Measurements from ENCODE around the gene HEPN1. TPM values are rescaled to one million over a fixed set of nuclear protein-coding genes. Genes with fewer than 3 reads are reported as not detected.

Gene HEPN1
- polyA plus RNA-seq, 1 donor from 2014 or later, result not detected

DNA sequence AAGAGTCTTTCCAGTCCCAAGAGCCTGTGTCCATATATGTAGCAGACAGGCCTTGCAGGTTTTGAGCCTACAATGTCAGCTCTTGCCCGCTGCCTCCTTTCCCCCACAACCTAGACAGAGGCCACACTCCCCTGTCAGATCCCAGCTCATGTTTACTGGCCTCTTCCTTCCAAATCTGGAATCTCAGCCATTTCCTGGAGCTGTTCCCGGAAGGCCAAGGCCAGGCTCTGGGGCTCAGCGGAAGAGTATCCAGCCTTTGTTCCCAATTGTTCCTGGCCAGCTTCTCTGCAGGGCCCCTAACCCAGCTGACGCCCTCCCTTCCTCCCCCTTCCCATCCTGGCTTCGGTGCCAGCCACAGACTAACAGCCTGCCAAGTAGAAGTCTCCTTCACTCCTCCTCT is 20.3 kb upstream of the HEPN1 start:
- Histone ChIP-seq H3K9me3 (ENCODE audit: low read length) (no peaks in the 10 kb centered on the region), H3K27me3 (ENCODE audit: insufficient read depth, low read depth, low read length) (no peaks in the 10 kb centered on the region), H2AFZ (ENCODE audit: low read depth, low read length) (no peak overlapping the region), H3K36me3 (ENCODE audit: insufficient read depth, low read length) (no peaks in the 10 kb centered on the region), H3K4me3 (ENCODE audit: low read length) (no peak overlapping the region), H3K79me2 (replicated peaks; ENCODE audit: insufficient read depth, low read length) (no peaks in the 10 kb centered on the region), H4K20me1 (ENCODE audit: insufficient read depth) (no peaks in the 10 kb centered on the region), H3K4me2 (ENCODE audit: low read length) (no peak overlapping the region), H3K9me2 (ENCODE audit: insufficient read depth, low read length) (no peaks in the 10 kb centered on the region), H3K9ac (ENCODE audit: low read length) (no peak overlapping the region), H3K27ac (ENCODE audit: low read length) (no peak overlapping the region), H3F3A (ENCODE audit: insufficient read depth, low read length, poor library complexity, severe bottlenecking) (no peaks in the 10 kb centered on the region)
- TF ChIP-seq, protein P1, sequence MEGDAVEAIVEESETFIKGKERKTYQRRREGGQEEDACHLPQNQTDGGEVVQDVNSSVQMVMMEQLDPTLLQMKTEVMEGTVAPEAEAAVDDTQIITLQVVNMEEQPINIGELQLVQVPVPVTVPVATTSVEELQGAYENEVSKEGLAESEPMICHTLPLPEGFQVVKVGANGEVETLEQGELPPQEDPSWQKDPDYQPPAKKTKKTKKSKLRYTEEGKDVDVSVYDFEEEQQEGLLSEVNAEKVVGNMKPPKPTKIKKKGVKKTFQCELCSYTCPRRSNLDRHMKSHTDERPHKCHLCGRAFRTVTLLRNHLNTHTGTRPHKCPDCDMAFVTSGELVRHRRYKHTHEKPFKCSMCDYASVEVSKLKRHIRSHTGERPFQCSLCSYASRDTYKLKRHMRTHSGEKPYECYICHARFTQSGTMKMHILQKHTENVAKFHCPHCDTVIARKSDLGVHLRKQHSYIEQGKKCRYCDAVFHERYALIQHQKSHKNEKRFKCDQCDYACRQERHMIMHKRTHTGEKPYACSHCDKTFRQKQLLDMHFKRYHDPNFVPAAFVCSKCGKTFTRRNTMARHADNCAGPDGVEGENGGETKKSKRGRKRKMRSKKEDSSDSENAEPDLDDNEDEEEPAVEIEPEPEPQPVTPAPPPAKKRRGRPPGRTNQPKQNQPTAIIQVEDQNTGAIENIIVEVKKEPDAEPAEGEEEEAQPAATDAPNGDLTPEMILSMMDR (IDR thresholded peaks at IDR 0.05; ENCODE audit: poor library complexity, severe bottlenecking), result no peak
- no peak for TF ChIP-seq SMC3 (conservative IDR thresholded peaks at IDR 0.05; ENCODE audit: poor library complexity)
- no peak for TF ChIP-seq MXI1 (conservative IDR thresholded peaks at IDR 0.05; ENCODE audit: poor library complexity, severe bottlenecking)
- TF ChIP-seq EZH2 (IDR thresholded peaks at IDR 0.05; ENCODE audit: borderline replicate concordance, insufficient read depth, low read length, poor library complexity, severe bottlenecking), result no peak
- no peak for TF ChIP-seq TAF1 (IDR thresholded peaks at IDR 0.05; ENCODE audit: low read depth)
- TF ChIP-seq, protein P2, sequence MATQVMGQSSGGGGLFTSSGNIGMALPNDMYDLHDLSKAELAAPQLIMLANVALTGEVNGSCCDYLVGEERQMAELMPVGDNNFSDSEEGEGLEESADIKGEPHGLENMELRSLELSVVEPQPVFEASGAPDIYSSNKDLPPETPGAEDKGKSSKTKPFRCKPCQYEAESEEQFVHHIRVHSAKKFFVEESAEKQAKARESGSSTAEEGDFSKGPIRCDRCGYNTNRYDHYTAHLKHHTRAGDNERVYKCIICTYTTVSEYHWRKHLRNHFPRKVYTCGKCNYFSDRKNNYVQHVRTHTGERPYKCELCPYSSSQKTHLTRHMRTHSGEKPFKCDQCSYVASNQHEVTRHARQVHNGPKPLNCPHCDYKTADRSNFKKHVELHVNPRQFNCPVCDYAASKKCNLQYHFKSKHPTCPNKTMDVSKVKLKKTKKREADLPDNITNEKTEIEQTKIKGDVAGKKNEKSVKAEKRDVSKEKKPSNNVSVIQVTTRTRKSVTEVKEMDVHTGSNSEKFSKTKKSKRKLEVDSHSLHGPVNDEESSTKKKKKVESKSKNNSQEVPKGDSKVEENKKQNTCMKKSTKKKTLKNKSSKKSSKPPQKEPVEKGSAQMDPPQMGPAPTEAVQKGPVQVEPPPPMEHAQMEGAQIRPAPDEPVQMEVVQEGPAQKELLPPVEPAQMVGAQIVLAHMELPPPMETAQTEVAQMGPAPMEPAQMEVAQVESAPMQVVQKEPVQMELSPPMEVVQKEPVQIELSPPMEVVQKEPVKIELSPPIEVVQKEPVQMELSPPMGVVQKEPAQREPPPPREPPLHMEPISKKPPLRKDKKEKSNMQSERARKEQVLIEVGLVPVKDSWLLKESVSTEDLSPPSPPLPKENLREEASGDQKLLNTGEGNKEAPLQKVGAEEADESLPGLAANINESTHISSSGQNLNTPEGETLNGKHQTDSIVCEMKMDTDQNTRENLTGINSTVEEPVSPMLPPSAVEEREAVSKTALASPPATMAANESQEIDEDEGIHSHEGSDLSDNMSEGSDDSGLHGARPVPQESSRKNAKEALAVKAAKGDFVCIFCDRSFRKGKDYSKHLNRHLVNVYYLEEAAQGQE (IDR thresholded peaks at IDR 0.05; ENCODE audit: borderline replicate concordance), result no peak
- no peak for TF ChIP-seq EP300 (conservative IDR thresholded peaks at IDR 0.05; ENCODE audit: poor library complexity, severe bottlenecking)
- TF ChIP-seq RAD21 (conservative IDR thresholded peaks at IDR 0.05), result no peak
- TF ChIP-seq POLR2AphosphoS5 (IDR thresholded peaks at IDR 0.05), result no peak

DNA sequence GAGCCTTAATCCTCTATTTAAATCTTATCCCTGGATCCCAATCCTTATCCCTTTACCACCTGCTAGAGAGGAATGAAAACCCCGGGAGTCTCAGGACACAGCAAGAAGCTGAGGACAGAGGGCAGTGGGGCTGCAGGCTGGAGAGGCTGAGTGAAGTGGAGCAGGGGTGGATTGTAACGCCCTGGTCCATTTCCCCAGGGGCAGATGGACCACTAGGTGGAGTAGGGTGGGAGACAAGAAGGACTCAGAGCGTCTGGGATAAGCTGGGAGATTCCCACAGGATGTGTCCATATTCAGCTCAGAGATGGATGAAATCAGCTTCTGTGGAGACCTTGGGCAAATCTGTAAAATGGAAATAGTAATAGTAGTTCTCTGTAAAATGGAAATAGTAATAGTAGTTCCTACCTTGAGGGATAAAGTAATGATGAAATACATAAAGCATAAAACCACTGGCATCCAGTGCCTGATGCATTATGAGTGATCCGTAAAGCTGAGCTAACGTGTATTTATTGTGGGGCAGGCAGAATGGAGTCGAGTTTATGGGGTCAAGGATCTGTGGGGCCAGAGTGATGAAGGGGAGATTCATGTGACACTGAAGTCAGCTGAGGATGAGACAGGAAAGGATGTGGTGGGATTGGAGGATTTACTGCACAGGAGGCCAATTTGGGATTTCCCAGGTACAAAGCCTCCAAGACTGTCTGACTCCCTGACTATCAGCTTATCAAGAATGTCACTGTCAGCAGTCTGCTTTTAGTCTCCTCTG is 19.5 kb upstream of the HEPN1 start:
- Histone ChIP-seq H3K4me2 (ENCODE audit: low read length) (no peak overlapping the region), H3K79me2 (replicated peaks; ENCODE audit: insufficient read depth, low read length) (no peaks in the 10 kb centered on the region)

More for the DNA sequence above, 19.5 kb upstream of the HEPN1 start:
- Histone ChIP-seq H3K27ac (ENCODE audit: low read length) (no peak overlapping the region), H3K27me3 (ENCODE audit: insufficient read depth, low read depth, low read length) (no peaks in the 10 kb centered on the region), H3K9me3 (ENCODE audit: low read length) (no peaks in the 10 kb centered on the region), H3K9ac (ENCODE audit: low read length) (no peak overlapping the region), H4K20me1 (ENCODE audit: insufficient read depth) (no peaks in the 10 kb centered on the region), H3F3A (ENCODE audit: insufficient read depth, low read length, poor library complexity, severe bottlenecking) (no peaks in the 10 kb centered on the region), H3K4me3 (ENCODE audit: low read length) (no peak overlapping the region), H3K9me2 (ENCODE audit: insufficient read depth, low read length) (no peaks in the 10 kb centered on the region), H3K36me3 (ENCODE audit: insufficient read depth, low read length) (no peaks in the 10 kb centered on the region), H2AFZ (ENCODE audit: low read depth, low read length) (no peak overlapping the region)
- TF ChIP-seq POLR2AphosphoS5 (IDR thresholded peaks at IDR 0.05) (no peak), EZH2 (IDR thresholded peaks at IDR 0.05; ENCODE audit: borderline replicate concordance, insufficient read depth, low read length, poor library complexity, severe bottlenecking) (no peak), SMC3 (conservative IDR thresholded peaks at IDR 0.05; ENCODE audit: poor library complexity) (no peak), MXI1 (conservative IDR thresholded peaks at IDR 0.05; ENCODE audit: poor library complexity, severe bottlenecking) (no peak), EP300 (conservative IDR thresholded peaks at IDR 0.05; ENCODE audit: poor library complexity, severe bottlenecking) (no peak), RAD21 (conservative IDR thresholded peaks at IDR 0.05) (no peak), TAF1 (IDR thresholded peaks at IDR 0.05; ENCODE audit: low read depth) (no peak)
- TF ChIP-seq, protein P2 (IDR thresholded peaks at IDR 0.05; ENCODE audit: borderline replicate concordance), result no peak
- TF ChIP-seq, protein P1 (IDR thresholded peaks at IDR 0.05; ENCODE audit: poor library complexity, severe bottlenecking), result no peak
